ENCODE results near the gene ASB9. TPM values are rescaled to one million over a fixed set of nuclear protein-coding genes. Genes with fewer than 3 reads are reported as not detected.

The ASB9 gene, protein sequence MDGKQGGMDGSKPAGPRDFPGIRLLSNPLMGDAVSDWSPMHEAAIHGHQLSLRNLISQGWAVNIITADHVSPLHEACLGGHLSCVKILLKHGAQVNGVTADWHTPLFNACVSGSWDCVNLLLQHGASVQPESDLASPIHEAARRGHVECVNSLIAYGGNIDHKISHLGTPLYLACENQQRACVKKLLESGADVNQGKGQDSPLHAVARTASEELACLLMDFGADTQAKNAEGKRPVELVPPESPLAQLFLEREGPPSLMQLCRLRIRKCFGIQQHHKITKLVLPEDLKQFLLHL
- total RNA-seq, result 1 to 10 TPM; 3.7 to 7.5 TPM
- polyA plus RNA-seq, result 1 to 10 TPM; 2.1 to 2.5 TPM
- long read RNA-seq, donor 1, partial matches to known transcripts, result 0 of 3 reads
- long read RNA-seq, donor 1, other reads (novel, unspliced or antisense), result 0 of 3 reads
- long read RNA-seq, donor 2, result 0 reads
- long read RNA-seq, donor 3, partial matches to known transcripts, result 0 of 1 reads
- long read RNA-seq, donor 3, other reads (novel, unspliced or antisense), result 0 of 1 reads
- long read RNA-seq, donor 4, partial matches to known transcripts, result 0 of 1 reads
- long read RNA-seq, donor 4, other reads (novel, unspliced or antisense), result 0 of 1 reads
- long read RNA-seq, donor 5, partial matches to known transcripts, result 0 of 3 reads
- long read RNA-seq, donor 5, other reads (novel, unspliced or antisense), result 0 of 3 reads

DNA sequence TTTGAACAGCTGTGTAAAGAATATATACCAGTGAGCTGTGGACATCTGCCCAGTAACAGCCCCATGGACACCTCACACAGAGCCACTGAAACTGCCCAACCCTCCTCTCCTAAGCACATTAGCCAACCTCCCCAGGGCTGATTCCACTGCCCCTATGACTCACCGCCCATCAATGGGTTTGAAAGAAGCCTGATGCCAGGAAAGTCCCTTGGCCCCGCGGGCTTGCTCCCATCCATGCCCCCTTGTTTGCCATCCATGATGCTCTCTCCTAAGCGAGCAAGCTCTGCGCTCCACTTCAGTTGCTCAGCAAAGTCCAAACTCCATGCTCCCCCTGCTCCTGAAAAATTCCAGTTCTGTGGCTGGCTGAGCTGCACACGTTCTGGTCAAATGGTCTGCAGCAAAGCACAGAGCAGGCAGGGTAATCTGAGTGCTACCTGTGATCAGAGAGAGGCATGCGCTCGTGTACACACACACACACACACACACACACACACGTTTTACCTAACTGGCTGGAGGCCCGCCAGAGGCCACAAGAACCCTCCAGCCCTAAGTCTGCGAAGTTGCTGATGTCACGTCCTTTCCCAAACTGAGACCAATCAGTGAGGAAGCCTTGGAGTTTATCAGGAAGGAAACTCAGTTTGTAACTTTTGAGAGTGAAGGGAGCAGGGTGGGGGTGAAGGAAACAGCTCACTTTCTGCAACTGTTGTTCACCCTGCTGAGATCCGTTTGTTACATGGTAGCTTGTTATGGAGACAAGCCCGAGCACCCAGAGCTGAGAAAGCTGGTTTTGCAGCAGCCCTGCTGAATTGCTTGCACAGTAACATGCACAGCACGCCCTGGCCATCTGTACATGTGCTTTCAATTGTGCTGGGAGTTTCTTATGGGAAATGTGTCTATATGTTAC lies at the start of gene ASB9:
TSS of gene ASB9 (minus strand) at position 466 of the 904 bp plus-strand sequence. CDS start at position 257, 209 bp downstream.
- 24 to 31% methylated on average over 15 of the region's 15 CpGs for WGBS, 2 donors

DNA sequence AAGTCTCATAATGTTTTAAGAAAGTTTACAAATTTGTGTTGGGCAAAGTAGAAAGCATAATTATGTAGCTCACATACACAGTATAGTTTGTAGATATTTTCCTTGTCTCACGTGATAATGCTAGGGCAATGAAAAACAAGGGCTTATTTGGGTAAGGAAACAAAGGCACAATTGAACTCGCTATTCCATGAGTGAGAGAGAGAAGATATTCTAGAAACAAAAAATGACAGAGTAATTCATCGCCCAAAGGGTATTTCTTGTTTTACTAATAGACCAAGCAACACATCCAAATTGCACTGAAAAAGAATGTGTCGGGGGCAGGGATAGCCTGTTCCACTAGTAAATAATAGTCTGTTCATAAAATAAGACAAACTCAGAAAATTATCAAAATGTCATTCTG lies 49.2 kb upstream of the ASB9 start:
- 86 to 93% methylated on average over 4 of the region's 4 CpGs for WGBS, 2 donors

More for the DNA sequence above, at the start of gene ASB9:
- H3K27me3 ChIP-seq (ENCODE audit: control insufficient read depth in 3 of 3, insufficient read depth in 3 of 3, low read length in 2 of 3), result peaks cover 0 to 13% (median 9%) of the 10 kb centered on the region in 3 donors
- peak; percentile 61 to 79 (median 69) for DNase-seq
- TF ChIP-seq, protein P1, sequence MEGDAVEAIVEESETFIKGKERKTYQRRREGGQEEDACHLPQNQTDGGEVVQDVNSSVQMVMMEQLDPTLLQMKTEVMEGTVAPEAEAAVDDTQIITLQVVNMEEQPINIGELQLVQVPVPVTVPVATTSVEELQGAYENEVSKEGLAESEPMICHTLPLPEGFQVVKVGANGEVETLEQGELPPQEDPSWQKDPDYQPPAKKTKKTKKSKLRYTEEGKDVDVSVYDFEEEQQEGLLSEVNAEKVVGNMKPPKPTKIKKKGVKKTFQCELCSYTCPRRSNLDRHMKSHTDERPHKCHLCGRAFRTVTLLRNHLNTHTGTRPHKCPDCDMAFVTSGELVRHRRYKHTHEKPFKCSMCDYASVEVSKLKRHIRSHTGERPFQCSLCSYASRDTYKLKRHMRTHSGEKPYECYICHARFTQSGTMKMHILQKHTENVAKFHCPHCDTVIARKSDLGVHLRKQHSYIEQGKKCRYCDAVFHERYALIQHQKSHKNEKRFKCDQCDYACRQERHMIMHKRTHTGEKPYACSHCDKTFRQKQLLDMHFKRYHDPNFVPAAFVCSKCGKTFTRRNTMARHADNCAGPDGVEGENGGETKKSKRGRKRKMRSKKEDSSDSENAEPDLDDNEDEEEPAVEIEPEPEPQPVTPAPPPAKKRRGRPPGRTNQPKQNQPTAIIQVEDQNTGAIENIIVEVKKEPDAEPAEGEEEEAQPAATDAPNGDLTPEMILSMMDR (IDR thresholded peaks at IDR 0.05; ENCODE audit: control extremely low read depth, extremely low read depth), result no peak
- peak; percentile 89 for ATAC-seq (ENCODE audit: insufficient read depth, low FRiP score)
- peaks cover 0 to 2% (median 0%) of the 10 kb centered on the region in 5 donors for H3K4me1 ChIP-seq (ENCODE audit: control insufficient read depth in 5 of 5, insufficient read depth in 5 of 5, low read length in 5 of 5)
- H3K36me3 ChIP-seq (ENCODE audit: control insufficient read depth in 4 of 4, insufficient read depth in 4 of 4, low read length in 4 of 4), result no peaks in the 10 kb centered on the region
- no peak within 1 kb of the TSS for H3K4me3 ChIP-seq
- H3K9ac ChIP-seq (ENCODE audit: insufficient read depth in 1 of 2, low read length in 2 of 2), result no peak within 1 kb of the TSS
- H3K27ac ChIP-seq (ENCODE audit: low read depth in 1 of 2, low read length in 1 of 2), result peak within 1 kb of the TSS in 1 of 2 donors; percentile 72
- peaks cover 0 to 6% (median 0%) of the 10 kb centered on the region in 4 donors for H3K9me3 ChIP-seq (ENCODE audit: control insufficient read depth in 4 of 4, insufficient read depth in 3 of 4, low read length in 3 of 4)

DNA sequence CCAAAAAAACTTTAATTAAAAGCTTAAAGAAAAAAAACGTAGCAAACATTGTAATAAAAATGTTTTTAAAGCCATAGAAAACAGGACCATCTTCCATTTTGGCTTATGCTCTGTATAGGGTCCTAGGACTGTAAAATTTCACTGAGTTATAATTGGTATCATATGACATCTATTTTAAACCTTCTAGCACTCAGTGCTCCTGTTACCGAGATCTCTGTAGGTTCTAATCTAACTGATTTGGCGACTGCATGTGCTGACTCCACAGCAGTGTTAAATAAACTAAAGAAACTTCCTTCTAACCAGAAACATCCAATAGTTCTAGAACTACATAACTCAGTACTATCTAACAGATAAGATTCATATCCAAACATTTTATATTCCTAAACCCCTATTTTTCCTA lies 45.6 kb upstream of the ASB9 start, which contains the start of gene ASB11:
TSS of gene ASB11 (minus strand) at position 132 of the 400 bp plus-strand sequence. CDS start at position 97, 35 bp downstream.
- Histone ChIP-seq H3K9ac (ENCODE audit: insufficient read depth in 1 of 2, low read length in 2 of 2) (no peak within 1 kb of the TSS), H3K9me3 (ENCODE audit: control insufficient read depth in 4 of 4, insufficient read depth in 3 of 4, low read length in 3 of 4) (no peaks in the 10 kb centered on the region), H3K4me3 (no peak within 1 kb of the TSS), H3K27me3 (ENCODE audit: control insufficient read depth in 3 of 3, insufficient read depth in 3 of 3, low read length in 2 of 3) (peaks cover 0 to 23% (median 11%) of the 10 kb centered on the region in 3 donors), H3K27ac (ENCODE audit: low read depth in 1 of 2, low read length in 1 of 2) (peak within 1 kb of the TSS in 1 of 2 donors; percentile 45), H3K36me3 (ENCODE audit: control insufficient read depth in 4 of 4, insufficient read depth in 4 of 4, low read length in 4 of 4) (no peaks in the 10 kb centered on the region), H3K4me1 (ENCODE audit: control insufficient read depth in 5 of 5, insufficient read depth in 5 of 5, low read length in 5 of 5) (peaks cover 0 to 7% (median 0%) of the 10 kb centered on the region in 5 donors)
- ATAC-seq (ENCODE audit: insufficient read depth, low FRiP score) (no peak), DNase-seq (no peak)
- 70 to 88% methylated on average over 3 of the region's 3 CpGs for WGBS, 2 donors
- TF ChIP-seq, protein P1 (IDR thresholded peaks at IDR 0.05; ENCODE audit: control extremely low read depth, extremely low read depth), result no peak

More for the DNA sequence above, 49.2 kb upstream of the ASB9 start:
- no peak overlapping the region for H3K9ac ChIP-seq (ENCODE audit: insufficient read depth in 1 of 2, low read length in 2 of 2)
- TF ChIP-seq, protein P1 (IDR thresholded peaks at IDR 0.05; ENCODE audit: control extremely low read depth, extremely low read depth), result no peak
- ATAC-seq (ENCODE audit: insufficient read depth, low FRiP score) (no peak), DNase-seq (no peak)
- H3K36me3 ChIP-seq (ENCODE audit: control insufficient read depth in 4 of 4, insufficient read depth in 4 of 4, low read length in 4 of 4), result peaks cover 0 to 3% (median 3%) of the 10 kb centered on the region in 4 donors
- H3K27me3 ChIP-seq (ENCODE audit: control insufficient read depth in 3 of 3, insufficient read depth in 3 of 3, low read length in 2 of 3), result peaks cover 0 to 44% (median 17%) of the 10 kb centered on the region in 3 donors
- H3K4me3 ChIP-seq, result no peak overlapping the region
- no peak overlapping the region for H3K27ac ChIP-seq (ENCODE audit: low read depth in 1 of 2, low read length in 1 of 2)
- H3K9me3 ChIP-seq (ENCODE audit: control insufficient read depth in 4 of 4, insufficient read depth in 3 of 4, low read length in 3 of 4), result no peaks in the 10 kb centered on the region
- no peaks in the 10 kb centered on the region for H3K4me1 ChIP-seq (ENCODE audit: control insufficient read depth in 5 of 5, insufficient read depth in 5 of 5, low read length in 5 of 5)
